GM23338 (cell line): ENCODE data around the gene TTBK1. TPM values are rescaled to one million over a fixed set of nuclear protein-coding genes. Genes with fewer than 3 reads are reported as not detected.

ENCODE experiments used
- ATAC-seq: fragments of 200-7000 bp; cut with Tn5 transposase; 3 replicates; pipeline ENCODE4 v1.9.1; 2020
- DNase-seq: peaks from one replicate; pipeline ENCODE4 v3.0.0-alpha.2; 2015; ENCODE audit warnings: low spot score
- H2AFZ ChIP-seq: fragments of 200-600 bp; sonication (generic); 2 replicates; pipeline ENCODE4 v1.8.0; 2016; ENCODE audit warnings: antibody characterized with exemption, mild to moderate bottlenecking, moderate library complexity
- H3F3A ChIP-seq: fragments of 200-600 bp; sonication (generic); replicated peaks from 2 replicates; pipeline ENCODE4 v1.8.0; 2017; ENCODE audit warnings: antibody characterized with exemption, mixed run types, low read depth
- H3K27ac ChIP-seq: fragments of 200-600 bp; sonication (generic); 2 replicates; pipeline ENCODE4 v1.6.1; 2016; ENCODE audit warnings: low read depth
- H3K27me3 ChIP-seq: fragments of 200-600 bp; sonication (generic); 2 replicates; pipeline ENCODE4 v1.8.0; 2016; ENCODE audit warnings: mild to moderate bottlenecking, mixed run types, moderate library complexity; ENCODE audit not compliant: insufficient read depth
- H3K36me3 ChIP-seq: fragments of 200-600 bp; sonication (generic); 2 replicates; pipeline ENCODE4 v1.8.0; 2016; ENCODE audit warnings: mild to moderate bottlenecking; ENCODE audit not compliant: insufficient read depth
- H3K4me1 ChIP-seq: fragments of 200-600 bp; sonication (generic); 2 replicates; pipeline ENCODE4 v1.8.0; 2016; ENCODE audit warnings: mild to moderate bottlenecking, moderate library complexity; ENCODE audit not compliant: insufficient read depth
- H3K4me2 ChIP-seq: fragments of 200-600 bp; sonication (generic); 2 replicates; pipeline ENCODE4 v1.7.1; 2017; ENCODE audit warnings: mixed run types
- H3K4me3 ChIP-seq: fragments of 200-600 bp; sonication (generic); 2 replicates; pipeline ENCODE4 v1.6.1; 2016; ENCODE audit warnings: mixed run types
- H3K79me2 ChIP-seq: fragments of 200-600 bp; sonication (generic); replicated peaks from 2 replicates; pipeline ENCODE4 v1.8.0; 2017; ENCODE audit warnings: mild to moderate bottlenecking; ENCODE audit not compliant: insufficient read depth
- H3K9me2 ChIP-seq: fragments of 200-600 bp; sonication (generic); 2 replicates; pipeline ENCODE4 v1.8.0; 2017; ENCODE audit not compliant: insufficient read depth
- H4K20me1 ChIP-seq: fragments of 200-600 bp; sonication (generic); replicated peaks from 2 replicates; pipeline ENCODE4 v1.8.0; 2017; ENCODE audit warnings: mild to moderate bottlenecking; ENCODE audit not compliant: insufficient read depth
- H3K27ac Mint-ChIP-seq: 2 replicates; pipeline ENCODE4 v1.8.0; 2020; ENCODE audit warnings: inconsistent platforms, mild to moderate bottlenecking, moderate library complexity, mixed read lengths
- H3K27me3 Mint-ChIP-seq: 3 replicates; pipeline ENCODE4 v1.8.0; 2022; ENCODE audit warnings: low read depth, mild to moderate bottlenecking, moderate library complexity, mixed read lengths, inconsistent platforms; ENCODE audit not compliant: insufficient read depth, poor library complexity
- H3K36me3 Mint-ChIP-seq: 3 replicates; pipeline ENCODE4 v1.8.0; 2021; ENCODE audit warnings: low read depth, mild to moderate bottlenecking, inconsistent platforms, moderate library complexity, mixed read lengths
- H3K4me1 Mint-ChIP-seq: 3 replicates; pipeline ENCODE4 v1.8.0; 2020; ENCODE audit warnings: mild to moderate bottlenecking, inconsistent platforms, mixed read lengths
- H3K4me3 Mint-ChIP-seq: 3 replicates; pipeline ENCODE4 v1.8.0; 2021; ENCODE audit warnings: moderate library complexity, mild to moderate bottlenecking, inconsistent platforms, mixed read lengths
- H3K9me3 Mint-ChIP-seq: 3 replicates; pipeline ENCODE4 v1.8.0; 2020; ENCODE audit warnings: moderate library complexity, mild to moderate bottlenecking, inconsistent platforms, mixed read lengths
- CREB1 ChIP-seq: fragments of 250-450 bp; sonication (Bioruptor Pico); IDR thresholded peaks from 2 replicates; pipeline ENCODE4 v1.5.0; 2020; ENCODE audit warnings: low read depth, mild to moderate bottlenecking, moderate library complexity
- CTCF ChIP-seq, 2 experiments: fragments of 200-600 bp in 1 of 2; sonication (generic) in 1 of 2; conservative IDR thresholded peaks; 2 replicates each; pipeline versions ENCODE4 v1.5.1 to v1.6.1; 2016 to 2017; ENCODE audit warnings: antibody characterized with exemption in 2 of 2, low read depth in 2 of 2, mild to moderate bottlenecking in 2 of 2, moderate library complexity in 1 of 2
- EZH2 ChIP-seq: fragments of 200-600 bp; sonication (generic); IDR thresholded peaks from one replicate; pipeline ENCODE4 v1.8.0; 2017; ENCODE audit warnings: antibody characterized with exemption, mild to moderate bottlenecking, low read depth; ENCODE audit not compliant: unreplicated experiment
- EZH2phosphoT487 ChIP-seq: fragments of 200-600 bp; sonication (generic); IDR thresholded peaks from one replicate; pipeline ENCODE4 v1.8.1; 2018; ENCODE audit warnings: antibody characterized with exemption; ENCODE audit not compliant: unreplicated experiment
- JUNB ChIP-seq: IDR thresholded peaks from one replicate; pipeline ENCODE4 v1.6.1; 2016; ENCODE audit warnings: antibody characterized with exemption; ENCODE audit not compliant: unreplicated experiment
- NANOG ChIP-seq: IDR thresholded peaks from 2 replicates; pipeline ENCODE4 v1.6.1; 2016; ENCODE audit warnings: antibody characterized with exemption, borderline replicate concordance
- POLR2AphosphoS5 ChIP-seq: IDR thresholded peaks from 2 replicates; pipeline ENCODE4 v1.6.1; 2016; ENCODE audit warnings: antibody characterized with exemption, low read depth
- STAT1 ChIP-seq: IDR thresholded peaks from one replicate; pipeline ENCODE4 v1.6.1; 2016; ENCODE audit warnings: antibody characterized with exemption; ENCODE audit not compliant: unreplicated experiment
- ZNF114 ChIP-seq: fragments of 250-450 bp; sonication (Bioruptor Pico); IDR thresholded peaks from 2 replicates; pipeline ENCODE4 v1.5.0; 2020; ENCODE audit warnings: mild to moderate bottlenecking, moderate library complexity
- ZNF331 ChIP-seq: fragments of 250-450 bp; sonication (Bioruptor Pico); IDR thresholded peaks from 2 replicates; pipeline ENCODE4 v1.5.0; 2020; ENCODE audit warnings: low read depth, mild to moderate bottlenecking, moderate library complexity
- polyA plus RNA-seq: library from polyadenylated mRNA; unstranded; fragments of >200 nt; fragmentation: Nextera tagmentation; extraction: Ambion mirVana; gene quantifications from 2 replicates; pipeline ENCODE4 v1.2.1, GENCODE V29; 2016
- total RNA-seq: library from RNA; depleted of rRNA; stranded (reverse); fragments of >200 nt; shearing (Covaris generic); gene quantifications from 2 replicates; pipeline ENCODE4 v1.2.3, GENCODE V29; 2014
- TF ChIP-seq, protein P1 (sequence below): fragments of 250-450 bp; sonication (Bioruptor Pico); IDR thresholded peaks from 2 replicates; pipeline ENCODE4 v1.5.0; 2020; ENCODE audit warnings: mild to moderate bottlenecking, moderate library complexity
- TF ChIP-seq, protein P2 (sequence below): IDR thresholded peaks from 2 replicates; pipeline ENCODE4 v1.6.1; 2016; ENCODE audit warnings: antibody characterized with exemption
- TF ChIP-seq, protein P3 (sequence below): IDR thresholded peaks from one replicate; pipeline ENCODE4 v1.6.1; 2018; ENCODE audit warnings: antibody characterized with exemption; ENCODE audit not compliant: unreplicated experiment

Gene TTBK1
- total and polyA plus RNA-seq, 2 experiments from 2014 or later: 0.29 to 1.1 TPM

DNA sequence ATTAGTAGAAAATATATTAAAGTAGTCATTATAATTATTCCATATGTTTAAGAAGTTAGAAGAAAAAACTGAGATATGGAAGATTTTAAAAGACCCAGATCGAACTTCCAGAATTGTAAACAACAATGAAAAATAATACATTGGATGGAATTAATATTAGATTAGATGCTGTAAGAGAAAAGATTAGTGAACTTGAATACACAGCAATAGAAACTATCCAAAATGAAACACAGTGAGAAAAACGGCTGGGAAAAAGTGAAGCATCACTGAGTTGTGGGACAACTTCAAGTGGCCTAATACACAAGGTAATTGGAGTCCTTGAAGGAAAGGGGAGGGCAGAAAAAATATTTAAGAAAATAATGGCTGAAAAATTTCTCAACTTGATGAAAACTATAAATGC is 4.2 kb upstream of the TTBK1 start:
- H3K36me3 Mint-ChIP-seq: no peaks in the 10 kb centered on the region
- no peaks in the 10 kb centered on the region for H3K4me1 Mint-ChIP-seq
- Histone ChIP-seq H3K4me2 (no peak overlapping the region), H3K4me3 (no peak overlapping the region), H3K27ac (no peak overlapping the region), H3K79me2 (no peaks in the 10 kb centered on the region), H3K27me3 (peaks cover 49% of the 10 kb centered on the region), H2AFZ (no peak overlapping the region), H3F3A (peaks cover 5% of the 10 kb centered on the region; the same call in 1 of the 2 replicates), H3K4me1 (no peaks in the 10 kb centered on the region), H3K36me3 (no peaks in the 10 kb centered on the region), H4K20me1 (no peaks in the 10 kb centered on the region), H3K9me2 (no peaks in the 10 kb centered on the region)
- no peak overlapping the region for H3K4me3 Mint-ChIP-seq
- peaks cover 7% of the 10 kb centered on the region for H3K27me3 Mint-ChIP-seq
- TF ChIP-seq NANOG (no peak), CREB1 (CRISPR knock-in tag) (no peak), EZH2 (no peak), ZNF114 (CRISPR knock-in tag) (no peak), CTCF (conservative IDR thresholded peaks at IDR 0.05; ENCODE audit: low read depth in 2 of 2) (no peak), STAT1 (no peak), JUNB (no peak), POLR2AphosphoS5 (no peak), EZH2phosphoT487 (no peak), ZNF331 (CRISPR knock-in tag) (no peak)
- TF ChIP-seq, protein P1, sequence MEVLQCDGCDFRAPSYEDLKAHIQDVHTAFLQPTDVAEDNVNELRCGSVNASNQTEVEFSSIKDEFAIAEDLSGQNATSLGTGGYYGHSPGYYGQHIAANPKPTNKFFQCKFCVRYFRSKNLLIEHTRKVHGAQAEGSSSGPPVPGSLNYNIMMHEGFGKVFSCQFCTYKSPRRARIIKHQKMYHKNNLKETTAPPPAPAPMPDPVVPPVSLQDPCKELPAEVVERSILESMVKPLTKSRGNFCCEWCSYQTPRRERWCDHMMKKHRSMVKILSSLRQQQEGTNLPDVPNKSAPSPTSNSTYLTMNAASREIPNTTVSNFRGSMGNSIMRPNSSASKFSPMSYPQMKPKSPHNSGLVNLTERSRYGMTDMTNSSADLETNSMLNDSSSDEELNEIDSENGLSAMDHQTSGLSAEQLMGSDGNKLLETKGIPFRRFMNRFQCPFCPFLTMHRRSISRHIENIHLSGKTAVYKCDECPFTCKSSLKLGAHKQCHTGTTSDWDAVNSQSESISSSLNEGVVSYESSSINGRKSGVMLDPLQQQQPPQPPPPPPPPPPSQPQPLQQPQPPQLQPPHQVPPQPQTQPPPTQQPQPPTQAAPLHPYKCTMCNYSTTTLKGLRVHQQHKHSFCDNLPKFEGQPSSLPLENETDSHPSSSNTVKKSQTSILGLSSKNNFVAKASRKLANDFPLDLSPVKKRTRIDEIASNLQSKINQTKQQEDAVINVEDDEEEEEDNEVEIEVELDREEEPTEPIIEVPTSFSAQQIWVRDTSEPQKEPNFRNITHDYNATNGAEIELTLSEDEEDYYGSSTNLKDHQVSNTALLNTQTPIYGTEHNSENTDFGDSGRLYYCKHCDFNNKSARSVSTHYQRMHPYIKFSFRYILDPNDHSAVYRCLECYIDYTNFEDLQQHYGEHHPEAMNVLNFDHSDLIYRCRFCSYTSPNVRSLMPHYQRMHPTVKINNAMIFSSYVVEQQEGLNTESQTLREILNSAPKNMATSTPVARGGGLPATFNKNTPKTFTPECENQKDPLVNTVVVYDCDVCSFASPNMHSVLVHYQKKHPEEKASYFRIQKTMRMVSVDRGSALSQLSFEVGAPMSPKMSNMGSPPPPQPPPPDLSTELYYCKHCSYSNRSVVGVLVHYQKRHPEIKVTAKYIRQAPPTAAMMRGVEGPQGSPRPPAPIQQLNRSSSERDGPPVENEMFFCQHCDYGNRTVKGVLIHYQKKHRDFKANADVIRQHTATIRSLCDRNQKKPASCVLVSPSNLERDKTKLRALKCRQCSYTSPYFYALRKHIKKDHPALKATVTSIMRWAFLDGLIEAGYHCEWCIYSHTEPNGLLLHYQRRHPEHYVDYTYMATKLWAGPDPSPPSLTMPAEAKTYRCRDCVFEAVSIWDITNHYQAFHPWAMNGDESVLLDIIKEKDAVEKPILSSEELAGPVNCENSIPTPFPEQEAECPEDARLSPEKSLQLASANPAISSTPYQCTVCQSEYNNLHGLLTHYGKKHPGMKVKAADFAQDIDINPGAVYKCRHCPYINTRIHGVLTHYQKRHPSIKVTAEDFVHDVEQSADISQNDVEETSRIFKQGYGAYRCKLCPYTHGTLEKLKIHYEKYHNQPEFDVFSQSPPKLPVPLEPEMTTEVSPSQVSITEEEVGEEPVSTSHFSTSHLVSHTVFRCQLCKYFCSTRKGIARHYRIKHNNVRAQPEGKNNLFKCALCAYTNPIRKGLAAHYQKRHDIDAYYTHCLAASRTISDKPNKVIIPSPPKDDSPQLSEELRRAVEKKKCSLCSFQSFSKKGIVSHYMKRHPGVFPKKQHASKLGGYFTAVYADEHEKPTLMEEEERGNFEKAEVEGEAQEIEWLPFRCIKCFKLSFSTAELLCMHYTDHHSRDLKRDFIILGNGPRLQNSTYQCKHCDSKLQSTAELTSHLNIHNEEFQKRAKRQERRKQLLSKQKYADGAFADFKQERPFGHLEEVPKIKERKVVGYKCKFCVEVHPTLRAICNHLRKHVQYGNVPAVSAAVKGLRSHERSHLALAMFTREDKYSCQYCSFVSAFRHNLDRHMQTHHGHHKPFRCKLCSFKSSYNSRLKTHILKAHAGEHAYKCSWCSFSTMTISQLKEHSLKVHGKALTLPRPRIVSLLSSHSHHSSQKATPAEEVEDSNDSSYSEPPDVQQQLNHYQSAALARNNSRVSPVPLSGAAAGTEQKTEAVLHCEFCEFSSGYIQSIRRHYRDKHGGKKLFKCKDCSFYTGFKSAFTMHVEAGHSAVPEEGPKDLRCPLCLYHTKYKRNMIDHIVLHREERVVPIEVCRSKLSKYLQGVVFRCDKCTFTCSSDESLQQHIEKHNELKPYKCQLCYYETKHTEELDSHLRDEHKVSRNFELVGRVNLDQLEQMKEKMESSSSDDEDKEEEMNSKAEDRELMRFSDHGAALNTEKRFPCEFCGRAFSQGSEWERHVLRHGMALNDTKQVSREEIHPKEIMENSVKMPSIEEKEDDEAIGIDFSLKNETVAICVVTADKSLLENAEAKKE: no peak
- TF ChIP-seq, protein P2, sequence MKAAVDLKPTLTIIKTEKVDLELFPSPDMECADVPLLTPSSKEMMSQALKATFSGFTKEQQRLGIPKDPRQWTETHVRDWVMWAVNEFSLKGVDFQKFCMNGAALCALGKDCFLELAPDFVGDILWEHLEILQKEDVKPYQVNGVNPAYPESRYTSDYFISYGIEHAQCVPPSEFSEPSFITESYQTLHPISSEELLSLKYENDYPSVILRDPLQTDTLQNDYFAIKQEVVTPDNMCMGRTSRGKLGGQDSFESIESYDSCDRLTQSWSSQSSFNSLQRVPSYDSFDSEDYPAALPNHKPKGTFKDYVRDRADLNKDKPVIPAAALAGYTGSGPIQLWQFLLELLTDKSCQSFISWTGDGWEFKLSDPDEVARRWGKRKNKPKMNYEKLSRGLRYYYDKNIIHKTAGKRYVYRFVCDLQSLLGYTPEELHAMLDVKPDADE: no peak
- TF ChIP-seq, protein P3, sequence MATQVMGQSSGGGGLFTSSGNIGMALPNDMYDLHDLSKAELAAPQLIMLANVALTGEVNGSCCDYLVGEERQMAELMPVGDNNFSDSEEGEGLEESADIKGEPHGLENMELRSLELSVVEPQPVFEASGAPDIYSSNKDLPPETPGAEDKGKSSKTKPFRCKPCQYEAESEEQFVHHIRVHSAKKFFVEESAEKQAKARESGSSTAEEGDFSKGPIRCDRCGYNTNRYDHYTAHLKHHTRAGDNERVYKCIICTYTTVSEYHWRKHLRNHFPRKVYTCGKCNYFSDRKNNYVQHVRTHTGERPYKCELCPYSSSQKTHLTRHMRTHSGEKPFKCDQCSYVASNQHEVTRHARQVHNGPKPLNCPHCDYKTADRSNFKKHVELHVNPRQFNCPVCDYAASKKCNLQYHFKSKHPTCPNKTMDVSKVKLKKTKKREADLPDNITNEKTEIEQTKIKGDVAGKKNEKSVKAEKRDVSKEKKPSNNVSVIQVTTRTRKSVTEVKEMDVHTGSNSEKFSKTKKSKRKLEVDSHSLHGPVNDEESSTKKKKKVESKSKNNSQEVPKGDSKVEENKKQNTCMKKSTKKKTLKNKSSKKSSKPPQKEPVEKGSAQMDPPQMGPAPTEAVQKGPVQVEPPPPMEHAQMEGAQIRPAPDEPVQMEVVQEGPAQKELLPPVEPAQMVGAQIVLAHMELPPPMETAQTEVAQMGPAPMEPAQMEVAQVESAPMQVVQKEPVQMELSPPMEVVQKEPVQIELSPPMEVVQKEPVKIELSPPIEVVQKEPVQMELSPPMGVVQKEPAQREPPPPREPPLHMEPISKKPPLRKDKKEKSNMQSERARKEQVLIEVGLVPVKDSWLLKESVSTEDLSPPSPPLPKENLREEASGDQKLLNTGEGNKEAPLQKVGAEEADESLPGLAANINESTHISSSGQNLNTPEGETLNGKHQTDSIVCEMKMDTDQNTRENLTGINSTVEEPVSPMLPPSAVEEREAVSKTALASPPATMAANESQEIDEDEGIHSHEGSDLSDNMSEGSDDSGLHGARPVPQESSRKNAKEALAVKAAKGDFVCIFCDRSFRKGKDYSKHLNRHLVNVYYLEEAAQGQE: no peak
- DNase-seq (no peak), ATAC-seq (no peak)
- H3K27ac Mint-ChIP-seq: no peak overlapping the region
- H3K9me3 Mint-ChIP-seq: no peaks in the 10 kb centered on the region; the same call in 2 of the 3 replicates
